Thyroid gland (tissue), 4 donors: ENCODE data around the gene FOLR1. TPM values are rescaled to one million over a fixed set of nuclear protein-coding genes. Genes with fewer than 3 reads are reported as not detected.

Source experiments
- DNase-seq, 2 donors: peaks; one replicate each; pipeline ENCODE4 v3.0.0-alpha.2; 2019
- H3K27ac ChIP-seq, 3 donors: fragments of 200-600 bp; sonication (generic); 1 replicate in 2 of 3; 2 replicates in 1 of 3; pipeline ENCODE4 v1.5.1; 2016 to 2019; ENCODE audit warnings: mild to moderate bottlenecking in 1 of 3, moderate library complexity in 1 of 3
- H3K27me3 ChIP-seq: fragments of 200-600 bp; sonication (generic); one replicate; pipeline ENCODE4 v1.5.1; 2019
- H3K36me3 ChIP-seq, 2 donors: fragments of 200-600 bp; sonication (generic); one replicate each; pipeline ENCODE4 v1.5.1; 2016 to 2019
- H3K4me1 ChIP-seq, 2 donors: fragments of 200-600 bp; sonication (generic); one replicate each; pipeline ENCODE4 v1.5.1; 2017 to 2019
- H3K4me3 ChIP-seq, 3 donors: fragments of 200-600 bp; sonication (generic); replicated peaks in 1 of 3; 1 replicate in 2 of 3; 2 replicates in 1 of 3; pipeline ENCODE4 v1.5.1; 2016; ENCODE audit warnings: mild to moderate bottlenecking in 1 of 3
- H3K9me3 ChIP-seq: fragments of 200-600 bp; sonication (generic); one replicate; pipeline ENCODE4 v1.5.1; 2017
- POLR2A ChIP-seq, 2 donors: fragments of 450-650 bp; IDR thresholded peaks; one replicate each; pipeline ENCODE4 v1.6.1; 2017; ENCODE audit warnings: antibody characterized with exemption in 2 of 2, mild to moderate bottlenecking in 2 of 2, moderate library complexity in 1 of 2
- WGBS, 2 donors: methylation state at CpG; one replicate each; pipeline ENCODE4 v1.1.5; 2017; 5-methylcytosine and 5-hydroxymethylcytosine counted together
- intact Hi-C: fragments of 100-400 bp; cut with DNase I; formaldehyde crosslinking; loops from one replicate; pipeline ENCODE4 v1.15.1; 2023
- total RNA-seq, 4 donors: library from RNA; depleted of rRNA; stranded (reverse); fragments of >200 nt; gene quantifications; one replicate each; pipeline ENCODE4 v1.2.3, GENCODE V29; 2016
- TF ChIP-seq, protein P1 (sequence below), 6 experiments: fragments of 200-600 bp in 3 of 6; fragments of 450-650 bp in 3 of 6; sonication (generic) in 3 of 6; IDR thresholded peaks; one replicate each; pipeline ENCODE4 v1.5.1; 2016 to 2019; ENCODE audit warnings: antibody characterized with exemption in 6 of 6, mild to moderate bottlenecking in 2 of 6, inconsistent platforms in 1 of 6, moderate library complexity in 1 of 6

The FOLR1 gene
- total RNA-seq, 4 donors from 2014 or later = 5.5 to 64.9 (median 36.3) TPM

DNA sequence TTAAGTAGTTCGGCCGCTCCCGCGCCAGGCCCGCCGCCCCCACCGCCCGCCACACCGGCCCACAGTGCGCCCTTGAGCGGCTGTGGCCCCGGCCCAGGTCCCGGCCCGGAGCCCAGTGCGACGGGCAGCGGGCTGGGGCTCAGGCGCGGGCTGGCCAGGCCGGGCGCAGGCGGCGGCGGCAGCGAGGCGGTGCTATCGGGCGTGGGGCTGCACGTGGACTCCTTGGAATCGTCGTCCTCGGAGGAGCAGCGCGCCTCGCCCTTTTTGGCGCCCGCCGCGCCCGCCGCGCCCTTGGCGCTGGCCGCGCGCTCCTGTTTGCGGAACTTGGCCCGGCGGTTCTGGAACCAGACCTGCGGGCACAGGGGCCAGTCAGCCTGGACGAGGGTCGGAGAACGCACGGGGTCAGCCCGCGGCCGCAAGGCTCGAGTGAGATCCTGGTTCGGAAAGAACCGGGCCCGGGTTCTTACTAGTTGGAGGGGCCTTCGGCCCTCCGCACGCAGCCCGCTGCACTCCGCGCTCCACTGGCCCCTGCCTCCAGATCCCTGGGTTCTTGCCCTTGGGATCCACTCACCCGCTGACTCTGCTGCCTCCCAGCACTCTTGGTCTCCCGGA, 48.0 kb downstream of the FOLR1 start:
- peaks cover 14% of the 10 kb centered on the region for H3K27me3 ChIP-seq
- H3K4me1 ChIP-seq = peaks cover 34 to 40% of the 10 kb centered on the region in 2 donors
- H3K36me3 ChIP-seq = peaks cover 16 to 26% of the 10 kb centered on the region in 2 donors
- TF ChIP-seq, protein P1, sequence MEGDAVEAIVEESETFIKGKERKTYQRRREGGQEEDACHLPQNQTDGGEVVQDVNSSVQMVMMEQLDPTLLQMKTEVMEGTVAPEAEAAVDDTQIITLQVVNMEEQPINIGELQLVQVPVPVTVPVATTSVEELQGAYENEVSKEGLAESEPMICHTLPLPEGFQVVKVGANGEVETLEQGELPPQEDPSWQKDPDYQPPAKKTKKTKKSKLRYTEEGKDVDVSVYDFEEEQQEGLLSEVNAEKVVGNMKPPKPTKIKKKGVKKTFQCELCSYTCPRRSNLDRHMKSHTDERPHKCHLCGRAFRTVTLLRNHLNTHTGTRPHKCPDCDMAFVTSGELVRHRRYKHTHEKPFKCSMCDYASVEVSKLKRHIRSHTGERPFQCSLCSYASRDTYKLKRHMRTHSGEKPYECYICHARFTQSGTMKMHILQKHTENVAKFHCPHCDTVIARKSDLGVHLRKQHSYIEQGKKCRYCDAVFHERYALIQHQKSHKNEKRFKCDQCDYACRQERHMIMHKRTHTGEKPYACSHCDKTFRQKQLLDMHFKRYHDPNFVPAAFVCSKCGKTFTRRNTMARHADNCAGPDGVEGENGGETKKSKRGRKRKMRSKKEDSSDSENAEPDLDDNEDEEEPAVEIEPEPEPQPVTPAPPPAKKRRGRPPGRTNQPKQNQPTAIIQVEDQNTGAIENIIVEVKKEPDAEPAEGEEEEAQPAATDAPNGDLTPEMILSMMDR (IDR thresholded peaks at IDR 0.05) = peak in 3 of 6 experiments; percentile 16 to 34 (median 34)
- TF ChIP-seq POLR2A (IDR thresholded peaks at IDR 0.05) = no peak
- peak; percentile 80 to 85 for DNase-seq
- peak overlapping the region in 1 of 3 donors; percentile 2 for H3K27ac ChIP-seq
- no peaks in the 10 kb centered on the region for H3K9me3 ChIP-seq
- 2 to 9% methylated on average over 13 to 30 of the region's 69 CpGs for WGBS, 2 donors
- intact Hi-C loops = loop anchor here (10.0 kb wide), 1 partner anchor 185 kb away; no protein-coding TSS in a partner anchor
- peak overlapping the region in 1 of 3 donors; percentile 33 for H3K4me3 ChIP-seq

DNA sequence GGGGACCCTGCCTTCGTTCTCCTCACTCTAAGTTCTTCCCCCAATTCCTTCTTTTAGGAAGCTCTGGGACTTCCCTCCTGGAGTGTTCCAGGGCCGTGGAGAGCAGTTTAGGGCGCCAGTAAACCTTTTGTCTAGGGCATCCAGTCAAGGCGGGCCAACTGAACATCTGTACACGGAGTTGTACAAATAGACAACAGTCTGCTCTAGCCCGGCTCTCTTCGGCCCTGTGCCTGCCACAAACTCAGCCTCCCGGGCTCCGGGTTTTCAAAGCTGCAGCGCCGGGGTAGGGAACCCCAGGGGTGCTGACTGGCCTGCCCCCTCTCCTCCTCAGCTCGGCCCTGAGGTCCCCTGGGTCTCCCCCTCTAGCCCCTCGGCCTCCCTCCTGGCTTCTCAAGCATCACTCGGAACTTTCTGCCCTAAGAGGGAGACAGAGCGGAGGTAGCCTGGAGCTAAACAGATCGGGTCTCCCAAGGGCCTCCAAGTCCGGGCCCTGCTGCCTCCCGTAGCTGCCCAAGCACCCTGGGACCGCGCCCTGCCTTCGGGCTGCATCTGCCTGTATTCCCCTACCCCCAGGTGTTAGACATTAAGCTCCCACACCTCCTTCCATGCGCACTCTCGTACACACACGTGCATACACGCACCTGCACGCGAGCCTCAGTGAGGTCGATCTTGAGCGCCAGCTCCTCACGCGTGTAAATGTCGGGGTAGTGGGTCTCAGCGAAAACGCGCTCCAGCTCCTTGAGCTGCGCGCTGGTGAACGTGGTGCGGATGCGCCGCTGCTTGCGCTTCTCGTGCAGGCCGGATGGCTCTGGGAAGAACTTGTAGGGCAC, 48.7 kb downstream of the FOLR1 start:
- Histone ChIP-seq H3K27ac (no peak overlapping the region), H3K9me3 (no peaks in the 10 kb centered on the region), H3K4me3 (peak overlapping the region in 1 of 3 donors; percentile 33), H3K36me3 (peaks cover 9 to 19% of the 10 kb centered on the region in 2 donors), H3K4me1 (peaks cover 34 to 40% of the 10 kb centered on the region in 2 donors), H3K27me3 (peaks cover 15% of the 10 kb centered on the region)
- intact Hi-C loops = no loop called here
- DNase-seq = no peak
- TF ChIP-seq, protein P1 (IDR thresholded peaks at IDR 0.05) = no peak
- no peak for TF ChIP-seq POLR2A (IDR thresholded peaks at IDR 0.05)
- WGBS, 2 donors = 19% methylated on average over 8 to 11 of the region's 44 CpGs

DNA sequence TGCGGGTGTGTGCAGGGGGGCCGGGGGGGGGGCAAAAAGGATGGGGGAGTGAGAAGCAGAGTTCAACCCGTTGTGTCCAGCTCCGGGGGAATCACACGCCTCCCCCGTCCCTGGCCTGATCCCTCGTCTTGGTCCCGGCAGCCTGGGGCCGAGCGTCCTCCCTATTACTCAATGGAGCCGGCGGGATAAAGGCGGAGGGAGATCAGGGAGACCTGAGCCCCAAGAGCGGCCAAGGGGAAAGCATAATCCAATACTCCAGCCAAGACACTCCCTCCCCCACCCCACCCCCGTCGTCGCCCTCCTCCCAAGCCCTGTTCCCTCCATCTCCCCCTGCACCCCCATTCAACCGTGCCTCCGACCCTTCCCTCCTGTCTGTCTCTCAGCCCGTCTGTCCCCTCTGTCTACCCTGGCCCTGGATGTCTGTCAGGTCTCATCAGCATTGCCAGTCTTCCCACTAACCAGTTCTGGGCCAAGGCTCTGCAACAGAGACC, 49.4 kb downstream of the FOLR1 start:
- WGBS, 2 donors = 37 to 46% methylated on average over 15 to 18 of the region's 20 CpGs
- H3K4me1 ChIP-seq = peaks cover 34 to 40% of the 10 kb centered on the region in 2 donors
- H3K36me3 ChIP-seq = peaks cover 7 to 14% of the 10 kb centered on the region in 2 donors
- no peak overlapping the region for H3K27ac ChIP-seq
- intact Hi-C loops = no loop called here
- no peak overlapping the region for H3K4me3 ChIP-seq
- no peaks in the 10 kb centered on the region for H3K9me3 ChIP-seq
- peaks cover 15% of the 10 kb centered on the region for H3K27me3 ChIP-seq
- no peak for TF ChIP-seq POLR2A (IDR thresholded peaks at IDR 0.05)
- no peak for DNase-seq

DNA sequence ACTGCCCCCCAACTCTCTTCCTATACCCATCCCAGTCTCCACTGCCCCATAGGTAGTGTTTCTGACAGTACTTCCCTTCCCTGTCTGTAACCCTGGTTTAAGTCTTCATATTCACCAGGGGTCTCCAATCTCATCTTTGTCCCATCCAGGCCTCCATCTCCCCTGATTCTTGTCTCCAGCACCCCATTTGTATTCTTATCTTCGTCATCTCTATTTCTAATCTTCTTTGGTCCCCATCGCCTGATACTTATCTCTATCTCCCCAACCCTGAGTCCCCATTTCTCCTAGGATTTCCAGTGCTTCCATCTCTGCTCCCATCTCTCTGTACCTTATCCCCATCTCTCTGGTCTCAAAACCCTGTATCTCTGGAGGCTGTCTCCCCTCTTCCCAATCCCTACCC, 50.2 kb downstream of the FOLR1 start:
- peaks cover 34 to 40% of the 10 kb centered on the region in 2 donors for H3K4me1 ChIP-seq
- H3K27ac ChIP-seq = no peak overlapping the region
- peaks cover 7% of the 10 kb centered on the region in 2 donors for H3K36me3 ChIP-seq
- TF ChIP-seq POLR2A (IDR thresholded peaks at IDR 0.05) = no peak
- TF ChIP-seq, protein P1 (IDR thresholded peaks at IDR 0.05) = no peak
- peaks cover 15% of the 10 kb centered on the region for H3K27me3 ChIP-seq
- H3K9me3 ChIP-seq = no peaks in the 10 kb centered on the region
- intact Hi-C loops = no loop called here
- no peak for DNase-seq
- WGBS, 2 donors = 96 to 98% methylated on average over 2 of the region's 2 CpGs
- no peak overlapping the region for H3K4me3 ChIP-seq

DNA sequence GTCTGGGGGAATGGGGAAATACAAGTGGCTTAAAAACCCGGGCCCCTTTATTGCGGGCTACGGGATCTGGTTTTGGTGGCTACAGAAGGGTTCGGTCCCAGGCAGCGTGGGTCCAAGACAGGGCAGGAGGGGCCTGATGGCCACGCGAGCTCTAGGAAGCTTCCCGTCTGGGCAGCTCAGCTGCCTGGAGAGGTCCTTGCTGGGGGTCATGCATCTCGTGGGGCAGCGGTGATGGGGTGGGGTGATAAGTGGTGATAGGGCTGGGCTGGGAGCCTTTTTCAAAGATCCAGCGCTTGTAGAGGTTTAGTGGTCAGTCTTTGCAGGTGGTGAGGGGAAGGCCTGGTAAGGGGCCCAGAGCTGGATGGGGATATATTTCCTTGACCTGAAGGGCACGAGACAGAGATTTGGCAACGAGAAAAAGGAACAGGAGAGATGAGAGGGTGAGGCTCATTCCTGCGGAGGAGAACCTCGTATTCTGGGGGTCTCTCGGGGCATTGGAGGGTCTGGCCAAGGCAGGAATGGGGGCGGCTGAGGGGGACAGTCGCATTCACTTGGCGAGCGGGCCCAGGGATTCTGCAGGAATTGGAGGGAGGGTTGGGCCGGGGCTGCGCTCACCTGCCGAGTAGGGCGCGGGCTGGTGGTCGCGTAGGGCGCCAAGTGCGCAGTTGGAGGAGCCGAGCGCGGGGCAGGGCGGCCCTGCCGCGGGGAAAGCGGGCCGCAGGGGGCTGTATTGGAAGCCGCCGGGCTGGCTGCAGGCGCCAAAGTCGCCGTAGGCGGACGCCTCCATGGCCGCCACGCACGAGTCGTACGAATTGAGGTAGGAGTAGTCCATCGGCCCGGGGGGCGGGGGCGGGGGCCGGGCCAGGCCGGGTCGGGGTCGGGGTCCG, 51.5 kb downstream of the FOLR1 start:
- H3K27me3 ChIP-seq = peaks cover 15% of the 10 kb centered on the region
- intact Hi-C loops = no loop called here
- peaks cover 26 to 29% of the 10 kb centered on the region in 2 donors for H3K4me1 ChIP-seq
- no peak for DNase-seq
- WGBS, 2 donors = 48 to 49% methylated on average over 28 to 29 of the region's 58 CpGs
- no peak overlapping the region for H3K4me3 ChIP-seq
- no peaks in the 10 kb centered on the region for H3K36me3 ChIP-seq
- TF ChIP-seq POLR2A (IDR thresholded peaks at IDR 0.05) = no peak
- TF ChIP-seq, protein P1 (IDR thresholded peaks at IDR 0.05) = no peak
- no peaks in the 10 kb centered on the region for H3K9me3 ChIP-seq
- no peak overlapping the region for H3K27ac ChIP-seq
